Cardiac fibroblast (primary cell): ENCODE measurements around the gene PRCD.

ENCODE experiments used
- DNase-seq, 2 donors: peaks; one replicate each; pipeline versions ENCODE4 v3.0.0 to v3.0.0-alpha.2; 2010; ENCODE audit warnings: low read depth in 2 of 2
- H3K4me3 ChIP-seq, 2 donors: replicated peaks in 1 of 2; 1 replicate in 1 of 2; 2 replicates in 1 of 2; pipeline ENCODE4 v1.5.1; 2011; ENCODE audit warnings: low read depth in 2 of 2, low read length in 2 of 2, mild to moderate bottlenecking in 2 of 2, moderate library complexity in 1 of 2
- CTCF ChIP-seq: IDR thresholded peaks from one replicate; pipeline ENCODE4 v1.5.1; 2011; ENCODE audit warnings: low read depth, mild to moderate bottlenecking, low read length, inconsistent platforms

PRCD gene

GRCh38 chr17:76544546-76545365 is 4.9 kb downstream of the PRCD start:
- no peak for TF ChIP-seq CTCF
- no peak overlapping the region for H3K4me3 ChIP-seq
- peak in 1 of 2 donors; percentile 43 for DNase-seq

- no peak for TF ChIP-seq CTCF
- no peak overlapping the region for H3K4me3 ChIP-seq
- no peak for DNase-seq
Measured at GRCh38 chr17:76545918-76546555, 6.2 kb downstream of the PRCD start.

- no peak overlapping the region for H3K4me3 ChIP-seq
- TF ChIP-seq CTCF, result no peak
- peak; percentile 85 to 96 for DNase-seq
Measured at GRCh38 chr17:76546556-76547182, 6.8 kb downstream of the PRCD start.

- peak; percentile 83 to 85 for DNase-seq
- no peak overlapping the region for H3K4me3 ChIP-seq
- peak; percentile 70 for TF ChIP-seq CTCF
Measured at GRCh38 chr17:76547183-76547641, 7.4 kb downstream of the PRCD start.

GRCh38 chr17:76547642-76548202 is 7.9 kb downstream of the PRCD start:
- no peak overlapping the region for H3K4me3 ChIP-seq
- DNase-seq, result no peak
- TF ChIP-seq CTCF, result no peak

- TF ChIP-seq CTCF, result no peak
- H3K4me3 ChIP-seq, result no peak overlapping the region
- DNase-seq, result no peak
Measured at GRCh38 chr17:76548378-76549214, 8.8 kb downstream of the PRCD start.
